ENCODE results near the gene FAM204A. TPM values are rescaled to one million over a fixed set of nuclear protein-coding genes. Genes with fewer than 3 reads are reported as not detected.

Gene FAM204A
- total RNA-seq, 1 donor from 2014 or later = 71.8 TPM

DNA sequence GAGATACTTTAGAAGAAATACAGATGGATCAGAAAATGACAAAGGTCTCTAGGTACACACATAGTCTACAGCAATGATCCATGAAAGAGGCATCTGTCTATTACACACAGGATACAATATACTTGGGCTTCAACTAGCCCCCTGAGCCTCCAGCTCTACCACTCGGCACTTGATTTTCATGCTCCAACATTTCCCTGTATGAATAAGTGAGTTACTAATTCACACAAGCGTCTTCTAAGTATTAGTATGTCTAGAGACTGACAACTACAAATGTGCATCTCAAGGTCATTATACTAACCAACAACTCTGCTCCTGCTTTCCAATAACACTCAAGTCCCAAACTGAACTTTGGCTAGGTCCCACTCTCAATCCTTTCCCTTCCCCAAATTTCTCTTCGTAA, 8.3 kb downstream of the FAM204A start:
- Mint-ChIP-seq H3K36me3 (ENCODE audit: low read depth) (peaks cover 72% of the 10 kb centered on the region), H3K27me3 (no peaks in the 10 kb centered on the region), H3K4me1 (peaks cover 15% of the 10 kb centered on the region), H3K4me3 (no peak overlapping the region), H3K9me3 (no peaks in the 10 kb centered on the region), H3K27ac (no peak overlapping the region)
- ATAC-seq (ENCODE audit: low read depth) (no peak), DNase-seq (no peak)
- intact Hi-C loops (cut with micrococcal nuclease) = no loop called here
- ChIA-PET CTCF (no interaction called here), POLR2A (no interaction called here)
- TF ChIP-seq, protein P1, sequence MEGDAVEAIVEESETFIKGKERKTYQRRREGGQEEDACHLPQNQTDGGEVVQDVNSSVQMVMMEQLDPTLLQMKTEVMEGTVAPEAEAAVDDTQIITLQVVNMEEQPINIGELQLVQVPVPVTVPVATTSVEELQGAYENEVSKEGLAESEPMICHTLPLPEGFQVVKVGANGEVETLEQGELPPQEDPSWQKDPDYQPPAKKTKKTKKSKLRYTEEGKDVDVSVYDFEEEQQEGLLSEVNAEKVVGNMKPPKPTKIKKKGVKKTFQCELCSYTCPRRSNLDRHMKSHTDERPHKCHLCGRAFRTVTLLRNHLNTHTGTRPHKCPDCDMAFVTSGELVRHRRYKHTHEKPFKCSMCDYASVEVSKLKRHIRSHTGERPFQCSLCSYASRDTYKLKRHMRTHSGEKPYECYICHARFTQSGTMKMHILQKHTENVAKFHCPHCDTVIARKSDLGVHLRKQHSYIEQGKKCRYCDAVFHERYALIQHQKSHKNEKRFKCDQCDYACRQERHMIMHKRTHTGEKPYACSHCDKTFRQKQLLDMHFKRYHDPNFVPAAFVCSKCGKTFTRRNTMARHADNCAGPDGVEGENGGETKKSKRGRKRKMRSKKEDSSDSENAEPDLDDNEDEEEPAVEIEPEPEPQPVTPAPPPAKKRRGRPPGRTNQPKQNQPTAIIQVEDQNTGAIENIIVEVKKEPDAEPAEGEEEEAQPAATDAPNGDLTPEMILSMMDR (IDR thresholded peaks at IDR 0.05) = no peak

DNA sequence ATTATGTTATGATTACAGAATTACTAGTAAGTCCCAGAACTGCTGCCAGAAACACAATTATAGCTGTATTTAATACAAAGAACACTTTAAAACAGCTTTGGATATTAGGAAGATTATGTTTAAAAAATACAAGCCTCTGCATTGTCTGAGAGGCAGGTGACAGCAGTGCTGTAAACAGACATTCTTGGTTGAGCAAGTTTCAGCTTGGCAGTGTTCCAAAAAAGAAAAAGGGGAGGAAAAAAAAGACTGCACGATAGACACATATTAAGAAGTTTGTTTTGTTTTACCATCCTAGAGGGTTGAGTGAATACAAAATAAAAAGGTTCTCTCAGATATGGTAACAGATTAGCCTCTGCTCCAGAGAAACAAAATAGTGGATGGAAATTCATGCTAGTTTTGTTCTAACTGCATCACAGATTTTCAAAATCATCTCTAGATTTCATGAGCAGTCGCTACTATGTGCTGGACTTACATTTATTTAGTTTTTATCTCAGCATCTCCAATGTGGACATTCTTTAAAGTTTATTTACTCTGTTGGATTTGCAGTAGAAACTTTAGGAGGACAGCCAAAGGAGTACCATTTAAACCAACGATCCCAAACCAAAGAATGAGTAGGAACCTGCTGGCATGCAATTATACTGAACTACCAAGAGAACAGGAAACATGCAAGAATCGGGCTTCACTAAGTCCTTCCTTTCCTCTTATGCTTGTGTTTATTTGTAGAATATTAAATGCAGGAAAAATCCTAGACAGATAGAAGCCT, 9.0 kb downstream of the FAM204A start:
- intact Hi-C loops (cut with micrococcal nuclease) = no loop called here
- peaks cover 10% of the 10 kb centered on the region for H3K4me1 Mint-ChIP-seq
- no peaks in the 10 kb centered on the region for H3K9me3 Mint-ChIP-seq
- H3K36me3 Mint-ChIP-seq (ENCODE audit: low read depth) = peaks cover 75% of the 10 kb centered on the region
- ChIA-PET POLR2A (no interaction called here), CTCF (no interaction called here)
- no peak overlapping the region for H3K27ac Mint-ChIP-seq
- no peaks in the 10 kb centered on the region for H3K27me3 Mint-ChIP-seq
- ATAC-seq (ENCODE audit: low read depth) = no peak
- H3K4me3 Mint-ChIP-seq = no peak overlapping the region
- no peak for DNase-seq
- TF ChIP-seq, protein P1 (IDR thresholded peaks at IDR 0.05) = no peak

DNA sequence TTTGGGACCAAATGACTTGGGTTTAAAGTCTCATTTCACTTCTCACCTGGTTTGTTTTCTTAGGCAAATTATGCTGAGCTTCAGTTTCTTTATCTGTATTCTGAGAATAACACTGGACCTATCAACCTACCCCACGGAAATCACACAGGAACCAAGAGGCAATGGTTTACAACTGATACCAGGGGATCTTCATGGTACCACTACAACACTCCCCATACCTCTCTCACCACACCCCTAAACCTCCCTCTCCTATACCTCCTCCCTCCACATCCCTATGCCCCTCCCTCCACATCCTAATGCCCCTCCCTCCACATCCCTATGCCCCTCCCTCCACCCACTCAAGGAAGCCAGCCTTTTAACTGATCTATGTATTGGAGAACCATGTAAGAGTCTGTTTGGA, 9.9 kb downstream of the FAM204A start:
- Mint-ChIP-seq H3K4me3 (no peak overlapping the region), H3K27me3 (no peaks in the 10 kb centered on the region), H3K36me3 (ENCODE audit: low read depth) (peaks cover 78% of the 10 kb centered on the region), H3K27ac (no peak overlapping the region), H3K9me3 (no peaks in the 10 kb centered on the region), H3K4me1 (peaks cover 1% of the 10 kb centered on the region)
- DNase-seq (no peak), ATAC-seq (ENCODE audit: low read depth) (peak; percentile 40)
- ChIA-PET POLR2A (no interaction called here), CTCF (no interaction called here)
- intact Hi-C loops (cut with micrococcal nuclease) = no loop called here
- TF ChIP-seq, protein P1 (IDR thresholded peaks at IDR 0.05) = no peak

DNA sequence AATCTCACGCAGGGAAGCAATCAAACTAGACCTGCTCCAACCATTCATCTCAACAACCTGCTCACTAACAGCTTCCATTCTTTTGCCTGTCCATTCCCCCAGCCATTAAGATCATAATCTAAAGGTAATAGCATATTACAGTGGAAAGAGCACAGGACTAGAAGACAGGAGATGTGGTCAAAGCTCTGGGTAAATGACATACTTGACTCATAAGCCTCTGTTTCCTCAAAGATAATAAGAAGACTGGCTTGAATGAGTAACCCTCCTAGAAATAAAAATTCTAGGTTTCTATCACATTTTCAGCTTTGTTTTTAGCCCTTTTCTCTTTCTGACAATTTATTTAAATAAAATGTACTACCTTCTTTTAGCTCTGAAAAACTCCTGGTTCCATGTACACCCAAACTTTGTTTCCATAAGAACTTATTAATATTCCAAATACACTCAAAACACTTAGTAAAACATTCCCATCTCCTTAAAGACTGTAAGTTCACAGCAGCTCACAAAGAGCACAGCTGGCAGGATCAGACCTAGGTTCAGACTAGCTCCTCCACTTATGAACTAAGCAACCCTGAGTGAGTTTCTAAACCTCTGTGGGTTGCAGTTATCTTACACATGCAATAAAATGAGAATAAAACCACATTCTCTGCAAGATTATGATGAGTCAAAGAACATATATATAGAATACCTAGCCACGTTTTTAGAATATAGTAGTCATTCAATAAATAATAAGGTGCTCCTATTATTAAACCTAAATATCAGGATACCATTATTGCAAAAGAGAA, 11.6 kb downstream of the FAM204A start:
- Mint-ChIP-seq H3K4me3 (no peak overlapping the region), H3K36me3 (ENCODE audit: low read depth) (peaks cover 83% of the 10 kb centered on the region), H3K4me1 (no peaks in the 10 kb centered on the region), H3K9me3 (no peaks in the 10 kb centered on the region), H3K27ac (no peak overlapping the region), H3K27me3 (no peaks in the 10 kb centered on the region)
- CTCF ChIA-PET = no interaction called here
- POLR2A ChIA-PET = no interaction called here
- intact Hi-C loops (cut with micrococcal nuclease) = no loop called here
- TF ChIP-seq, protein P1 (IDR thresholded peaks at IDR 0.05) = no peak
- ATAC-seq (ENCODE audit: low read depth) = no peak
- no peak for DNase-seq

DNA sequence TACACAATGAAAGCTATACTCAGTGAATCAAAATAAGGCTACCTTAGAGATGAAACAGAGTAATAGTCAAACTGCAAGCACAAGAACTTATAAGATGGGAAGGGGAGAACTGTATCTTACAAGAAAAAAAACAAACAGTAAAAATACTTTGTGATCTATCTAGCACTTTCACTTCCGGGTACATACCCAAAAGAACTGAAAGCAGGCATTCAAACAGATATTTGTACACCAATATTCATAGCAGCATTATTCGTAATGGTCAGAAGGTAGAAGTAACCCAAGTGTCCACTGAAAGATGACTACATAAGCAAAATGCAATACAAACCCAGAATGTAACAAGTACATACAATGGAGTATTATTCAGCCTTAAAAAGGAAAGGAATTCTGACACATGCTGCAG, 18.0 kb downstream of the FAM204A start:
- Mint-ChIP-seq H3K4me3 (no peak overlapping the region), H3K27me3 (no peaks in the 10 kb centered on the region), H3K9me3 (no peaks in the 10 kb centered on the region), H3K36me3 (ENCODE audit: low read depth) (peaks cover 85% of the 10 kb centered on the region), H3K4me1 (no peaks in the 10 kb centered on the region), H3K27ac (no peak overlapping the region)
- intact Hi-C loops (cut with micrococcal nuclease) = no loop called here
- POLR2A ChIA-PET = no interaction called here
- TF ChIP-seq, protein P1 (IDR thresholded peaks at IDR 0.05) = no peak
- ATAC-seq (ENCODE audit: low read depth) = no peak
- DNase-seq = no peak
- CTCF ChIA-PET = no interaction called here

All from activated B cell treated with CpG ODN at 0.5 μM for 24 hours (primary cell).